Endothelial cell of umbilical vein (primary cell): ENCODE data around the gene ARMH1.
"Not testable (repeated sequence)": the region's sequence is repeated elsewhere in the genome, so short reads cannot be mapped to it uniquely, and the experiment has no call there.

ENCODE experiments used
- EZH2 ChIP-seq: IDR thresholded peaks from 2 replicates; pipeline ENCODE4 v1.6.1; 2012; ENCODE audit warnings: borderline replicate concordance, low read depth, mild to moderate bottlenecking, moderate library complexity, low read length, inconsistent platforms; ENCODE audit not compliant: severe bottlenecking
- FOS ChIP-seq: IDR thresholded peaks from 2 replicates; pipeline ENCODE4 v1.6.1; 2011; ENCODE audit warnings: mild to moderate bottlenecking, low read length, moderate library complexity, borderline replicate concordance; ENCODE audit not compliant: insufficient read depth
- GATA2 ChIP-seq: IDR thresholded peaks from 2 replicates; pipeline ENCODE4 v1.7.0; 2011; ENCODE audit warnings: low read depth, mild to moderate bottlenecking, moderate library complexity, mixed read lengths, low read length; ENCODE audit not compliant: insufficient read length, insufficient read depth
- JUN ChIP-seq: IDR thresholded peaks from 2 replicates; pipeline ENCODE4 v1.6.1; 2011; ENCODE audit warnings: borderline replicate concordance, low read depth; ENCODE audit not compliant: insufficient read length, insufficient read depth
- MYC ChIP-seq: IDR thresholded peaks from one replicate; pipeline ENCODE4 v1.6.1; 2011; ENCODE audit warnings: mild to moderate bottlenecking, low read depth, low read length
- POLR2A ChIP-seq: IDR thresholded peaks from 2 replicates; pipeline ENCODE4 v1.6.1; 2012; ENCODE audit warnings: low read depth, mild to moderate bottlenecking, control low read depth, low read length
- POLR2AphosphoS5 ChIP-seq: IDR thresholded peaks from 2 replicates; pipeline ENCODE4 v1.6.1; 2012; ENCODE audit warnings: low read depth, mild to moderate bottlenecking, control low read depth, low read length, moderate library complexity; ENCODE audit not compliant: insufficient read depth
- TF ChIP-seq, protein P1 (sequence below), 2 donors: IDR thresholded peaks; 1 replicate in 1 of 2; 2 replicates in 1 of 2; pipeline ENCODE4 v1.5.1; 2011; ENCODE audit warnings: low read length in 2 of 2, mild to moderate bottlenecking in 2 of 2, moderate library complexity in 2 of 2, control low read depth in 1 of 2, inconsistent platforms in 1 of 2, low read depth in 1 of 2; ENCODE audit not compliant: insufficient read depth in 1 of 2; ENCODE audit errors: extremely low read depth in 1 of 2
- TF ChIP-seq, protein P2 (sequence below): IDR thresholded peaks from 2 replicates; pipeline ENCODE4 v1.6.1; 2011; ENCODE audit not compliant: insufficient read depth, insufficient read length

DNA sequence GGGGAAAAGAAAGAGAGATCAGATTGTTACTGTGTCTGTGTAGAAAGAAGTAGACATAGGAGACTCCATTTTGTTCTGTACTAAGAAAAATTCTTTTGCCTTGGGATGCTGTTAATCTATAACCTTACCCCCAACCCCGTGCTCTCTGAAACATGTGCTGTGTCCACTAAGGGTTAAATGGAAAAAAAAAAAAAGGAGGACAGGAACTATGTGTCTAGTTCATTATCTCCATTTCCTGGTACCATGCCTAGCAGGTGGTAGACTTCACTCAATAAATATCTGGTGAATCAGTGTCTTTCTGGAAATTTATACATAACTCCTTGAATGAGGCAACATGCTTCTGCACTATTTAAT is 64.4 kb downstream of the ARMH1 start:
- TF ChIP-seq, protein P1, sequence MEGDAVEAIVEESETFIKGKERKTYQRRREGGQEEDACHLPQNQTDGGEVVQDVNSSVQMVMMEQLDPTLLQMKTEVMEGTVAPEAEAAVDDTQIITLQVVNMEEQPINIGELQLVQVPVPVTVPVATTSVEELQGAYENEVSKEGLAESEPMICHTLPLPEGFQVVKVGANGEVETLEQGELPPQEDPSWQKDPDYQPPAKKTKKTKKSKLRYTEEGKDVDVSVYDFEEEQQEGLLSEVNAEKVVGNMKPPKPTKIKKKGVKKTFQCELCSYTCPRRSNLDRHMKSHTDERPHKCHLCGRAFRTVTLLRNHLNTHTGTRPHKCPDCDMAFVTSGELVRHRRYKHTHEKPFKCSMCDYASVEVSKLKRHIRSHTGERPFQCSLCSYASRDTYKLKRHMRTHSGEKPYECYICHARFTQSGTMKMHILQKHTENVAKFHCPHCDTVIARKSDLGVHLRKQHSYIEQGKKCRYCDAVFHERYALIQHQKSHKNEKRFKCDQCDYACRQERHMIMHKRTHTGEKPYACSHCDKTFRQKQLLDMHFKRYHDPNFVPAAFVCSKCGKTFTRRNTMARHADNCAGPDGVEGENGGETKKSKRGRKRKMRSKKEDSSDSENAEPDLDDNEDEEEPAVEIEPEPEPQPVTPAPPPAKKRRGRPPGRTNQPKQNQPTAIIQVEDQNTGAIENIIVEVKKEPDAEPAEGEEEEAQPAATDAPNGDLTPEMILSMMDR (IDR thresholded peaks at IDR 0.05; ENCODE audit: extremely low read depth in 1 of 2, insufficient read depth in 1 of 2, low read depth in 1 of 2, low read length in 2 of 2), result not testable (repeated sequence)
- TF ChIP-seq JUN, MYC, EZH2, POLR2A, POLR2AphosphoS5, FOS, GATA2: not testable (repeated sequence)
- TF ChIP-seq, protein P2, sequence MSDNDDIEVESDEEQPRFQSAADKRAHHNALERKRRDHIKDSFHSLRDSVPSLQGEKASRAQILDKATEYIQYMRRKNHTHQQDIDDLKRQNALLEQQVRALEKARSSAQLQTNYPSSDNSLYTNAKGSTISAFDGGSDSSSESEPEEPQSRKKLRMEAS, result not testable (repeated sequence)
